ENCODE data around the gene WASHC2C.

- TF ChIP-seq CTCF (IDR thresholded peaks at IDR 0.05) (no peak), EZH2 (IDR thresholded peaks at IDR 0.05; ENCODE audit: borderline replicate concordance, insufficient read depth, low read depth, low read length, poor library complexity, severe bottlenecking) (no peak)
Measured at GRCh38 chr10:45817130-45817859, 90.2 kb downstream of the WASHC2C start.
